NCI-H128 (cell line): ENCODE data around the gene MAN1C1.

Source experiments
- DNase-seq: peaks from one replicate; lab custom pipeline; 2025; ENCODE audit not compliant: unreplicated experiment; lab: John Stamatoyannopoulos, UW

Gene MAN1C1

GRCh38 chr1:25613091-25613490 lies 3.5 kb upstream of the MAN1C1 start:
- no peak for DNase-seq

- DNase-seq = no peak
These were observed 2.0 kb upstream of the MAN1C1 start for GRCh38 chr1:25614501-25615171.

GRCh38 chr1:25615172-25615541 lies 1.4 kb upstream of the MAN1C1 start:
- DNase-seq = no peak

- DNase-seq = no peak
These were observed 962 bp upstream of the MAN1C1 start for GRCh38 chr1:25615563-25616094.

- DNase-seq = no peak
These were observed 515 bp downstream of the MAN1C1 start for GRCh38 chr1:25616987-25617624.

- no peak for DNase-seq
These were observed 1.2 kb downstream of the MAN1C1 start for GRCh38 chr1:25617625-25618432.

GRCh38 chr1:25618433-25618808 lies 1.8 kb downstream of the MAN1C1 start:
- no peak for DNase-seq

- DNase-seq = peak; percentile 29
These were observed 2.7 kb downstream of the MAN1C1 start for GRCh38 chr1:25619101-25619890.

GRCh38 chr1:25620211-25620610 lies 3.6 kb downstream of the MAN1C1 start:
- DNase-seq = no peak

GRCh38 chr1:25620701-25621350 lies 4.2 kb downstream of the MAN1C1 start:
- no peak for DNase-seq

GRCh38 chr1:25621876-25622275 lies 5.3 kb downstream of the MAN1C1 start:
- no peak for DNase-seq

GRCh38 chr1:25622531-25622930 lies 5.9 kb downstream of the MAN1C1 start:
- no peak for DNase-seq

- DNase-seq = no peak
These were observed 6.4 kb downstream of the MAN1C1 start for GRCh38 chr1:25623007-25623406.

- DNase-seq = no peak
These were observed 7.1 kb downstream of the MAN1C1 start for GRCh38 chr1:25623731-25624130.

GRCh38 chr1:25624156-25624555 lies 7.6 kb downstream of the MAN1C1 start:
- DNase-seq = no peak

GRCh38 chr1:25624604-25625003 lies 8.0 kb downstream of the MAN1C1 start:
- DNase-seq = no peak

GRCh38 chr1:25626018-25626417 lies 9.4 kb downstream of the MAN1C1 start:
- DNase-seq = no peak

GRCh38 chr1:25628741-25629421 lies 12.3 kb downstream of the MAN1C1 start:
- DNase-seq = no peak

GRCh38 chr1:25629836-25630235 lies 13.2 kb downstream of the MAN1C1 start:
- DNase-seq = no peak
